ENCODE results near the gene KRTAP5-5. TPM values are rescaled to one million over a fixed set of nuclear protein-coding genes. Genes with fewer than 3 reads are reported as not detected.

Gene KRTAP5-5
- total RNA-seq, 1 donor from 2014 or later: not detected

DNA sequence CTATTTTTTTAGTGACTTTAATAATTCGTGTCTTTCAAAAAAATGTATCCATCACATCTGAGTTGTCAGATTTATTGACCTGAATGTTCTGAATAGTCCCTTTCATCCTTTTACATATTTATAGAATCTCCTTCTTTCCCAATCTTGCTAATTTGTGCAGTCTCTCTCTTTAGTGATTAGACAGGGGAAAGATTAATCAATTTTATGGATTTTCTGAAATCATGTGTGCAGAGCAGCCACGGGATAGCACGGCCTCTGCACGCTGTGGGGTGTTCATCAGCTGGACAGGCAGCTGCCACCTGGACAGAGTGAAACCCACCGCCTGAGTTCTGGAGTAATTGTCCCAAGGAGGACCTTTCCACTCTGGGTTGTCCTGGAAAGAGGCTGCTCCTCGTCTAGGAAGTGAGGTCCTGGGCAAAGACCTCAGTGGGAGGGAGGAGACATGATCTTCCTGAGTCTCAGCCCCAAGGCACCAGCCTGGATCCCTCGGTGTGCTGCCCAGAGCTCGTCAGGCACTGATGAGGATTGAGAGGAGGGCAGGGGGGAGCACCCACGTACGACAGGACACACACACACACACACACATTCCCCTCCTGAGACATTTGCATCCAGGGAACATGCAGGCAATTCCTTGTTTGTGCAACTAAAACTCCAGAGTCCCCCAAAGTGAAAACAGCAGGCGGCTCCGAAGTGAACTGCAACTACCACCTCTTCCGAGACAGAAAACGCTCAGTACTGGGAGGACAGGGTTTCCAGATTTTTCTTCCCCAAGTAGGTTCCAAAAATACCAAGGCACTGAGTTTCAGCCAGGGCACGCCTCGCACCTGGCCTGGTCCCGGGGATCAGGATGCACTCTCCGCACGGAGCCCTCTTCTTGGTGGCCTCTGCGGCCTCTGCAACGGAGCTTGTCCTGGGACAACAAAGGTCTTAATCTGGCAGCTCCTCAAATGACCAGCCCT is 44.9 kb downstream of the KRTAP5-5 start:
- DNase-seq (ENCODE audit: low read depth in 2 of 2): no peak

DNA sequence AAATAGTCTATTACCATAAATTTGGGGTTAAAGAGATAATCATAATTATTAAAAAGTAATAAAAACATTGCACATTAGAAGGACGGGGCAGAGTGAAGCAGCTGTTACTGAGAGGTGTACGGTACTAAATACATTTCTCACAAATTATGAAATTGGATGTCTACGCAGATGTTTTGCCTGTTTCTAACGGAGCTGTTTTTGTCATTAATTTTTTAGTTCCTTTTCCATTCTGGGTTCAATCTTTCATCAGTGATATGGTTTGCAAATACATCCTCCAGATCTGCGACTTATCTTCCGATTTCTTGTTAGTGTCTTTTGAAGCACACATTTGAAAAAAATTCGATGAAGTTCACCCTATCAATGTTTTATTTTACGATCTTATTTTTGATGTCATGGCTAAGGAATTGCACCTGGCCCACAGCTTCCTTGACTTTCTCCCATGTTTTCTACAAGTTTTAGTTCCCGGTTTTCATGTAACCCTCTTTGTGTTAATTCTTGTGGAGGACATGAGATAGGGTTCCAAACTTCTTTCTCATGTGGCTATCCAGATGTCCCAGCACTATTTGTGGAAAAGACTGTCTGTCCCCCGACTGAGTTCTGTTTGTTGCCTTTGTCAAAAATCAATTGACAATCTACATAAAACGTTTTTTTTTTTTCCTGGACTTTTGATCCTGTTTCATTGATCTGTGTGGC is 46.1 kb downstream of the KRTAP5-5 start:
- no peak for DNase-seq (ENCODE audit: low read depth in 2 of 2)

DNA sequence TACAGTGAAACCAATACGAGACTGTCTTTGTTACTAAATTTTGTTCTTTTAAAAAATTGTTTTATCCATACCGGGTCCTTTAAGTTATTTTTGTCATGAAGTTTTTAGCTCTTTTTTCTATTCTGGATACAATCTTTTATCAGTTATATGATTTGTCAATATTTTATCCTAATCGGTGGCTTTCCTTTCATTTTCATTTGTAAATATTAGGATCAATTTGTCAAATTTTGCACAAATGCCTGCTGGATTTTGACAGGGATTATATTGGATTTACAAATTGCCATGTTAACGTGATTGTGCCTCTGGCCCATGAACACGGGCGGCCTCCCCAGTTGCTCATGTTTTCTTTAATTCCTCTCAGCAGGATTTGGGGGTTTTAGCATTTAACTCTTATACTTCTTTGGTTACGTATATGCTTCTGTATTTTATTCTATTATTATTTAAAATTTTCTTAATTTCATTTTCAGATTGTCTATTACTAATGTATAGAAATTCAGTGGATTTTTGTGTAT is 46.7 kb downstream of the KRTAP5-5 start:
- no peak for DNase-seq (ENCODE audit: low read depth in 2 of 2)

DNA sequence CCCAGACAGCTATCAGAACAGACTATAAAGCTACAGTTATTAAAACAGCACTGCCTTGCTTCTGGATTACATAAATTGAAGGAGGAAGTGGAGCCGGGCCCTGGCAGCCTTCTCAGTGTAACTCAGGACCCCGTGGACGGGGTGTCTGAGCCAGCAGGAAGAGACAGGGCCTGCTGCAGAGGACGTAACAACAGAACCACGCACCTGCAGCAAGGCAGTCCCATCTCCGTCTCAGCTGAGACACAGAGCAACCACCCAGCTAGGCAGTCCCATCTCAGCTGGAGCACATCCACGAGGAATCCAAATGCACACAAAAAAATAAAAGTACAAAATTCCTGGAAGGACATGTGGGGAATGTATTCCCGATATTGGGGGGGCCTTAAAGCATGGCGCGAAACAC is 50.3 kb downstream of the KRTAP5-5 start:
- no peak for DNase-seq (ENCODE audit: low read depth in 2 of 2)

Other genes with a start within 250 kb of the KRTAP5-5 start
- gene BRSK2, start 239.8 kb upstream of the KRTAP5-5 start, total RNA-seq: 0.38 and 0.39 TPM in 2 replicates
- gene MOB2, start 143.0 kb upstream of the KRTAP5-5 start, total RNA-seq: 42.2 and 52.2 TPM in 2 replicates
- 0.26 and 0.76 TPM in 2 replicates for gene DUSP8, start 57.5 kb upstream of the KRTAP5-5 start, total RNA-seq
- gene KRTAP5-1, start 44.5 kb upstream of the KRTAP5-5 start, total RNA-seq: not detected in 2 replicates
- gene KRTAP5-2, start 31.5 kb upstream of the KRTAP5-5 start, total RNA-seq: not detected in 2 replicates
- not detected in 2 replicates for gene KRTAP5-3, start 21.3 kb upstream of the KRTAP5-5 start, total RNA-seq
- gene KRTAP5-4, start 7.6 kb upstream of the KRTAP5-5 start, total RNA-seq: not detected in 2 replicates
- 0.13 and 0.25 TPM in 2 replicates for gene KRTAP5-6, start 67.4 kb downstream of the KRTAP5-5 start, total RNA-seq
- gene IFITM10, start 120.8 kb downstream of the KRTAP5-5 start, total RNA-seq: 0.39 and 1.3 TPM in 2 replicates
- 105 and 909 TPM in 2 replicates for gene CTSD, start 134.2 kb downstream of the KRTAP5-5 start, total RNA-seq
- gene SYT8, start 205.2 kb downstream of the KRTAP5-5 start, total RNA-seq: under 0.01 and 0.13 TPM in 2 replicates
- gene TNNI2, start 209.2 kb downstream of the KRTAP5-5 start, total RNA-seq: not detected in 2 replicates
- under 0.01 TPM in 2 replicates for gene LSP1, start 223.3 kb downstream of the KRTAP5-5 start, total RNA-seq